ENCODE data around the gene PSMA8. TPM values are rescaled to one million over a fixed set of nuclear protein-coding genes. Genes with fewer than 3 reads are reported as not detected.

PSMA8 gene
- total and polyA plus RNA-seq, 4 experiments from 2014 or later: 0.67 to 4.9 (median 1.2) TPM

DNA sequence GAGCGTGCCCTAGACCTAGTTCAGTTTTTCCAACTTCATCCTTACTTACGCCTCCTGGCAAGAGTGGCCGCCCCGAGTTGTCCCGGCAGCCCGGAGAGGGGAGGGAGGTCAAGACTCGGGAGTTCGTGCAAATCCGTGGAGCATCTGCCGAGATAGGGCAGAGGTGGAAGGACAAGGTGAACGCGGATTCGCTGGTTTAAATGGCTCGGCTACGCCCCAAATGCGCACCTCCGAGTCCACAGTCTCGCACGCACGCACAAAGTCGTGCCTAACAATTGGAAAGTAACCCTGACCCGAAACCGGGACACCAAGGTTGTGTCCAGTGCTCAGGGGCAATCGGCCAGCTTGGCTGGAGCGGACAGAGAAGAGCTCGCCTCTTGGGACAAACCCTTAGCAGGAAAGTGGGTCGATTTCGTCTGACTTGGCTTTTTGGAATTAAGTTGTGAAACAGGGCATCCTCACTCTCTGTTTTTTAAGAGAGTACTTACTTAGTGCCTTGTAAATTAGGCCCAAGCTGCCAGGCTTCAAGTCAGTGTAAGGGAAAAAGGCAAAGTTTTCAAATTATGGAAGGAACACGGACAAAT, 42.5 kb upstream of the PSMA8 start:
- POLR2A ChIA-PET (ENCODE audit: partially characterized antibody): interaction anchor here (1.4 to 3.1 kb wide), 5 partner anchors 15 to 135 kb away, joined by 3 to 16 read pairs (median 7); partner anchors contain the start of genes PSMA8 and TAF4B
- DNase-seq: no peak
- intact Hi-C loops (cut with micrococcal nuclease): loop anchor here (5.0 kb wide), 1 partner anchor 456 kb away; the partner anchor contains the start of gene KCTD1

GRCh38 chr18:26096852-26097251, 36.8 kb upstream of the PSMA8 start:
- Mint-ChIP-seq H3K4me1 (no peaks in the 10 kb centered on the region), H3K27ac (no peak overlapping the region), H3K9me3 (peaks cover 0 to 3% (median 0%) of the 10 kb centered on the region in 8 donors), H3K36me3 (no peaks in the 10 kb centered on the region), H3K27me3 (no peaks in the 10 kb centered on the region), H3K4me3 (no peak overlapping the region)
- Histone ChIP-seq H3K27ac (ENCODE audit: low read depth, low read length) (no peak overlapping the region), H3K4me1 (ENCODE audit: insufficient read depth, low read length) (no peaks in the 10 kb centered on the region), H3K9me3 (ENCODE audit: control insufficient read depth in 1 of 2, low read length in 2 of 2) (no peaks in the 10 kb centered on the region), H3K27me3 (ENCODE audit: insufficient read depth, low read length) (no peaks in the 10 kb centered on the region), H3K4me3 (ENCODE audit: low read length in 2 of 2) (no peak overlapping the region), H3K36me3 (ENCODE audit: insufficient read depth, low read length) (no peaks in the 10 kb centered on the region)
- ChIA-PET POLR2A (ENCODE audit: partially characterized antibody) (no interaction called here), CTCF (ENCODE audit: partially characterized antibody) (interaction anchor here (1.4 kb wide), 1 partner anchor 10 kb away, joined by 3 read pairs; no protein-coding TSS in a partner anchor)
- no peak for DNase-seq
- intact Hi-C loops (cut with micrococcal nuclease): no loop called here

More for the DNA sequence above, 42.5 kb upstream of the PSMA8 start:
- Mint-ChIP-seq H3K4me3 (peak overlapping the region; percentile 92 to 99 (median 98)), H3K36me3 (peaks cover 6 to 33% of the 10 kb centered on the region in 2 donors), H3K27me3 (no peaks in the 10 kb centered on the region), H3K4me1 (peaks cover 20 to 48% (median 29%) of the 10 kb centered on the region in 4 donors), H3K9me3 (no peaks in the 10 kb centered on the region), H3K27ac (peak overlapping the region; percentile 95 to 99 (median 98))
- Histone ChIP-seq H3K36me3 (ENCODE audit: insufficient read depth, low read length) (peaks cover 2% of the 10 kb centered on the region), H3K9me3 (ENCODE audit: control insufficient read depth in 1 of 2, low read length in 2 of 2) (no peaks in the 10 kb centered on the region), H3K4me1 (ENCODE audit: insufficient read depth, low read length) (peaks cover 39% of the 10 kb centered on the region), H3K27ac (ENCODE audit: low read depth, low read length) (peak overlapping the region; percentile 94), H3K4me3 (ENCODE audit: low read length in 2 of 2) (peak overlapping the region; percentile 80 to 97), H3K27me3 (ENCODE audit: insufficient read depth, low read length) (no peaks in the 10 kb centered on the region)
- CTCF ChIA-PET (ENCODE audit: partially characterized antibody): interaction anchor here (1.4 kb wide), 1 partner anchor 19 kb away, joined by 4 read pairs; no protein-coding TSS in a partner anchor

DNA sequence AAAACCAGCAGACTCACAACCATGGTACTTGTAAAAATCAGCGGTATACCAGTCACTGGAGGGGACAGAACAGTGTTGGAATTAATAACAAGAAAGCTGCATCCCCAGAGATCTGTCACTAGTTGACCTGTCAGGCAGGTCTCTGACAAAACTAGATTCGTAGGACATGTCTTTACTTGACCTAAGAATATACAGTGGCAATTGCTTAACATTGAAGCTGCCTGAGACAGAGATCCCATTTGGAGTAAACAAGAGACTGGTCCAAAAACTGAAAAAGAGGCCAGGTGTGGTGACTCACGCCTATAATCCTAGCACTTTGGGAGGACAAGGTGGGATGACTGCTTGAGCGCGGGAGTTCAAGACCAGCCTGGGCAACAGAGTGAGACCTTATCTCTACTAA, 36.1 kb upstream of the PSMA8 start:
- H3K4me1 ChIP-seq (ENCODE audit: insufficient read depth, low read length): no peaks in the 10 kb centered on the region
- Mint-ChIP-seq H3K27me3 (no peaks in the 10 kb centered on the region), H3K27ac (no peak overlapping the region), H3K9me3 (peaks cover 0 to 3% (median 0%) of the 10 kb centered on the region in 8 donors), H3K4me1 (no peaks in the 10 kb centered on the region), H3K4me3 (no peak overlapping the region), H3K36me3 (no peaks in the 10 kb centered on the region)
- intact Hi-C loops (cut with micrococcal nuclease): no loop called here
- H3K4me3 ChIP-seq (ENCODE audit: low read length in 2 of 2): no peak overlapping the region
- ChIA-PET CTCF (ENCODE audit: partially characterized antibody) (interaction anchor here (1.4 kb wide), 1 partner anchor 11 kb away, joined by 3 read pairs; no protein-coding TSS in a partner anchor), POLR2A (ENCODE audit: partially characterized antibody) (no interaction called here)
- H3K27me3 ChIP-seq (ENCODE audit: insufficient read depth, low read length): no peaks in the 10 kb centered on the region
- no peaks in the 10 kb centered on the region for H3K36me3 ChIP-seq (ENCODE audit: insufficient read depth, low read length)
- no peaks in the 10 kb centered on the region for H3K9me3 ChIP-seq (ENCODE audit: control insufficient read depth in 1 of 2, low read length in 2 of 2)
- no peak for DNase-seq
- no peak overlapping the region for H3K27ac ChIP-seq (ENCODE audit: low read depth, low read length)

GRCh38 chr18:26103579-26103978, 30.1 kb upstream of the PSMA8 start:
- Histone ChIP-seq H3K4me1 (ENCODE audit: insufficient read depth, low read length) (no peaks in the 10 kb centered on the region), H3K27me3 (ENCODE audit: insufficient read depth, low read length) (no peaks in the 10 kb centered on the region), H3K9me3 (ENCODE audit: control insufficient read depth in 1 of 2, low read length in 2 of 2) (no peaks in the 10 kb centered on the region), H3K36me3 (ENCODE audit: insufficient read depth, low read length) (no peaks in the 10 kb centered on the region), H3K4me3 (ENCODE audit: low read length in 2 of 2) (no peak overlapping the region), H3K27ac (ENCODE audit: low read depth, low read length) (no peak overlapping the region)
- Mint-ChIP-seq H3K27ac (no peak overlapping the region), H3K36me3 (no peaks in the 10 kb centered on the region), H3K27me3 (no peaks in the 10 kb centered on the region), H3K4me1 (no peaks in the 10 kb centered on the region), H3K4me3 (no peak overlapping the region), H3K9me3 (no peaks in the 10 kb centered on the region)
- ChIA-PET POLR2A (ENCODE audit: partially characterized antibody) (no interaction called here), CTCF (ENCODE audit: partially characterized antibody) (interaction anchor here (0.7 to 1.4 kb wide), 4 partner anchors 19 to 128 kb away, joined by 3 read pairs; no protein-coding TSS in a partner anchor)
- intact Hi-C loops (cut with micrococcal nuclease): no loop called here
- peak; percentile 7 to 46 (median 12) for DNase-seq

- no peak overlapping the region for H3K4me3 Mint-ChIP-seq
- H3K9me3 ChIP-seq (ENCODE audit: control insufficient read depth in 1 of 2, low read length in 2 of 2): no peaks in the 10 kb centered on the region
- H3K4me1 Mint-ChIP-seq: no peaks in the 10 kb centered on the region
- DNase-seq: no peak
- CTCF ChIA-PET (ENCODE audit: partially characterized antibody): interaction anchor here (2.3 kb wide), 1 partner anchor 12 kb away, joined by 5 read pairs; no protein-coding TSS in a partner anchor
- intact Hi-C loops (cut with micrococcal nuclease): no loop called here
- H3K36me3 Mint-ChIP-seq: no peaks in the 10 kb centered on the region
- no peaks in the 10 kb centered on the region for H3K36me3 ChIP-seq (ENCODE audit: insufficient read depth, low read length)
- H3K27me3 Mint-ChIP-seq: no peaks in the 10 kb centered on the region
- no peaks in the 10 kb centered on the region for H3K4me1 ChIP-seq (ENCODE audit: insufficient read depth, low read length)
- no peak overlapping the region for H3K27ac Mint-ChIP-seq
- H3K9me3 Mint-ChIP-seq: no peaks in the 10 kb centered on the region
- H3K4me3 ChIP-seq (ENCODE audit: low read length in 2 of 2): no peak overlapping the region
- H3K27me3 ChIP-seq (ENCODE audit: insufficient read depth, low read length): no peaks in the 10 kb centered on the region
- H3K27ac ChIP-seq (ENCODE audit: low read depth, low read length): no peak overlapping the region
- POLR2A ChIA-PET (ENCODE audit: partially characterized antibody): no interaction called here
Measured at GRCh38 chr18:26104035-26104434, 29.6 kb upstream of the PSMA8 start.

GRCh38 chr18:26119246-26119645, 14.4 kb upstream of the PSMA8 start:
- CTCF ChIA-PET (ENCODE audit: partially characterized antibody): interaction anchor here (1.7 kb wide), 1 partner anchor 19 kb away, joined by 3 read pairs; no protein-coding TSS in a partner anchor
- no peaks in the 10 kb centered on the region for H3K9me3 ChIP-seq (ENCODE audit: control insufficient read depth in 1 of 2, low read length in 2 of 2)
- intact Hi-C loops (cut with micrococcal nuclease): no loop called here
- peaks cover 2 to 15% of the 10 kb centered on the region in 2 donors for H3K27me3 Mint-ChIP-seq
- POLR2A ChIA-PET (ENCODE audit: partially characterized antibody): no interaction called here
- H3K27ac Mint-ChIP-seq: no peak overlapping the region
- no peaks in the 10 kb centered on the region for H3K36me3 ChIP-seq (ENCODE audit: insufficient read depth, low read length)
- no peak overlapping the region for H3K4me3 ChIP-seq (ENCODE audit: low read length in 2 of 2)
- peaks cover 0 to 8% (median 4%) of the 10 kb centered on the region in 8 donors for H3K9me3 Mint-ChIP-seq
- no peaks in the 10 kb centered on the region for H3K27me3 ChIP-seq (ENCODE audit: insufficient read depth, low read length)
- H3K27ac ChIP-seq (ENCODE audit: low read depth, low read length): no peak overlapping the region
- no peak for DNase-seq
- H3K36me3 Mint-ChIP-seq: no peaks in the 10 kb centered on the region
- no peaks in the 10 kb centered on the region for H3K4me1 ChIP-seq (ENCODE audit: insufficient read depth, low read length)
- no peaks in the 10 kb centered on the region for H3K4me1 Mint-ChIP-seq
- no peak overlapping the region for H3K4me3 Mint-ChIP-seq

DNA sequence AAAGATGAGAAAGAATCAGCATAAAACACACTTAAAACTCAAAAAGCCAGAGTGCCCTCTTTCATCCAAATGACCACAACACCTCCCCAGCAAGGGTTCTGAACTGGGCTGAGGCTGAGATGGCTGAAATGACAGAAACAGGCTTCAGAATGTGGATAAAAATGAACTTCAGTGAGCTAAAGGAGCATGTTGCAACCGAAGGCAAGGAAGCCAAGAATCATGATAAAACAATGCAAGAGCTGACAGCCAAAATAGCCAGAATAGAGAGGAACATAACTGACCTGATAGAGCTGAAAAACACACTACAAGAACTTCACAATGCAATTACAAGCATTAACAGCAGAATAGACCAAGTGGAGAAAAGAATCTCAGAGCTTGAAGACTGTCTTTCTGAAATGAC, 12.2 kb upstream of the PSMA8 start:
- H3K4me1 Mint-ChIP-seq: no peaks in the 10 kb centered on the region
- CTCF ChIA-PET (ENCODE audit: partially characterized antibody): no interaction called here
- peaks cover 0 to 8% (median 4%) of the 10 kb centered on the region in 8 donors for H3K9me3 Mint-ChIP-seq
- Histone ChIP-seq H3K27ac (ENCODE audit: low read depth, low read length) (no peak overlapping the region), H3K9me3 (ENCODE audit: control insufficient read depth in 1 of 2, low read length in 2 of 2) (no peaks in the 10 kb centered on the region), H3K4me1 (ENCODE audit: insufficient read depth, low read length) (no peaks in the 10 kb centered on the region), H3K36me3 (ENCODE audit: insufficient read depth, low read length) (no peaks in the 10 kb centered on the region), H3K4me3 (ENCODE audit: low read length in 2 of 2) (no peak overlapping the region), H3K27me3 (ENCODE audit: insufficient read depth, low read length) (no peaks in the 10 kb centered on the region)
- peaks cover 0 to 15% of the 10 kb centered on the region in 2 donors for H3K27me3 Mint-ChIP-seq
- no peak for DNase-seq
- intact Hi-C loops (cut with micrococcal nuclease): no loop called here
- no peaks in the 10 kb centered on the region for H3K36me3 Mint-ChIP-seq
- no peak overlapping the region for H3K4me3 Mint-ChIP-seq
- POLR2A ChIA-PET (ENCODE audit: partially characterized antibody): no interaction called here
- H3K27ac Mint-ChIP-seq: no peak overlapping the region

Data from CD4-positive, alpha-beta memory T cell (primary cell).